ENCODE measurements around the gene MAJIN.

The MAJIN gene

GRCh38 chr11:64930340-64930739 is 41.6 kb downstream of the MAJIN start:
- DNase-seq, result no peak

- DNase-seq, result no peak
Observed at GRCh38 chr11:64929625-64930024, 42.3 kb downstream of the MAJIN start.

GRCh38 chr11:64928957-64929356 is 43.0 kb downstream of the MAJIN start:
- no peak for DNase-seq

- no peak for DNase-seq
Observed at GRCh38 chr11:64926689-64927088, 45.2 kb downstream of the MAJIN start.

- no peak for DNase-seq
Observed at GRCh38 chr11:64925536-64926436, 46.1 kb downstream of the MAJIN start.

- DNase-seq, result no peak
Observed at GRCh38 chr11:64924910-64925284, 47.0 kb downstream of the MAJIN start.

GRCh38 chr11:64923944-64924909 is 47.7 kb downstream of the MAJIN start, which contains the start of gene PPP2R5B:
TSS of gene PPP2R5B (plus strand) at chr11:64924689. CDS start at chr11:64925735, 1,046 bp downstream.
- no peak for DNase-seq

- no peak for DNase-seq
Observed at GRCh38 chr11:64923151-64923661, 48.7 kb downstream of the MAJIN start.

- DNase-seq, result no peak
Observed at GRCh38 chr11:64921384-64921783, 50.5 kb downstream of the MAJIN start.

GRCh38 chr11:64920124-64920523 is 51.8 kb downstream of the MAJIN start:
- DNase-seq, result no peak

GRCh38 chr11:64919627-64920026 is 52.3 kb downstream of the MAJIN start:
- no peak for DNase-seq

- no peak for DNase-seq
Observed at GRCh38 chr11:64918017-64918416, 53.9 kb downstream of the MAJIN start.

- DNase-seq, result no peak
Observed at GRCh38 chr11:64917663-64917995, 54.3 kb downstream of the MAJIN start.

- DNase-seq, result peak; percentile 73
Observed at GRCh38 chr11:64916775-64917662, 54.9 kb downstream of the MAJIN start, which contains the start of gene ATG2A. TSS of gene ATG2A (minus strand) at chr11:64917209. CDS start at chr11:64917135, 74 bp downstream.

- DNase-seq, result no peak
Observed at GRCh38 chr11:64916040-64916774, 55.7 kb downstream of the MAJIN start.

- no peak for DNase-seq
Observed at GRCh38 chr11:64915376-64915887, 56.5 kb downstream of the MAJIN start.

- DNase-seq, result no peak
Observed at GRCh38 chr11:64914123-64914522, 57.8 kb downstream of the MAJIN start.

- no peak for DNase-seq
Observed at GRCh38 chr11:64913171-64913727, 58.7 kb downstream of the MAJIN start.

GRCh38 chr11:64911689-64912088 is 60.2 kb downstream of the MAJIN start:
- DNase-seq, result no peak

- no peak for DNase-seq
Observed at GRCh38 chr11:64911142-64911541, 60.8 kb downstream of the MAJIN start.
